Neural cell (in vitro differentiated cells): ENCODE results near the gene MYH6.

Experiments used
- EP300 ChIP-seq: fragments of 450-650 bp; conservative IDR thresholded peaks from 2 replicates; pipeline ENCODE4 v1.6.1; 2014; ENCODE audit warnings: antibody characterized with exemption, mild to moderate bottlenecking, moderate library complexity; ENCODE audit not compliant: poor library complexity, severe bottlenecking
- EZH2 ChIP-seq: fragments of 200-600, 300-800 bp; shearing (Covaris generic), sonication (generic); IDR thresholded peaks from 2 replicates; pipeline ENCODE4 v1.6.1; 2014; ENCODE audit warnings: antibody characterized with exemption, low read length, borderline replicate concordance, mild to moderate bottlenecking; ENCODE audit not compliant: insufficient read depth, poor library complexity, severe bottlenecking
- TF ChIP-seq, protein P1 (sequence below): fragments of 450-650 bp; IDR thresholded peaks from 2 replicates; pipeline ENCODE4 v1.5.1; 2014; ENCODE audit warnings: antibody characterized with exemption, mild to moderate bottlenecking, moderate library complexity; ENCODE audit not compliant: poor library complexity, severe bottlenecking

DNA sequence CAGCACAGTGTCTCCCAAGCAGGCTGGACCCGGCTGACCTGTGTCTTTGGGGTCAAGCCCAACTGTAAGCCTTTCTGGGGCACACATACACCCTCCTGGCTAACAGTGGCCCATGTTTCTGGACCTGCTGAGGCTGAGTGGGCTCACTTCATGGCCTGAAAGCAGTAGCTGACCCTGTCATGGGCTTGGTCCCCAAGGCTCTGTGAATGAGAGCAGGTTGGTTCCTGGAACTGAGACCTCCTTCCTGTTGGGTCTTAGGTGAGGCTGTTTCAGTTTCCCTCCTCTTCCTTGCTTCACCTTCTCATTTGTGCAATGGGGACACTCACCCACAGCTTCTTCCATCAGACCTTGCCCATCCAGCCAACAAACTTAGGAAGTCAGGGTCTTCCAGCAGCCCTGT, 36.2 kb downstream of the MYH6 start:
- TF ChIP-seq, protein P1, sequence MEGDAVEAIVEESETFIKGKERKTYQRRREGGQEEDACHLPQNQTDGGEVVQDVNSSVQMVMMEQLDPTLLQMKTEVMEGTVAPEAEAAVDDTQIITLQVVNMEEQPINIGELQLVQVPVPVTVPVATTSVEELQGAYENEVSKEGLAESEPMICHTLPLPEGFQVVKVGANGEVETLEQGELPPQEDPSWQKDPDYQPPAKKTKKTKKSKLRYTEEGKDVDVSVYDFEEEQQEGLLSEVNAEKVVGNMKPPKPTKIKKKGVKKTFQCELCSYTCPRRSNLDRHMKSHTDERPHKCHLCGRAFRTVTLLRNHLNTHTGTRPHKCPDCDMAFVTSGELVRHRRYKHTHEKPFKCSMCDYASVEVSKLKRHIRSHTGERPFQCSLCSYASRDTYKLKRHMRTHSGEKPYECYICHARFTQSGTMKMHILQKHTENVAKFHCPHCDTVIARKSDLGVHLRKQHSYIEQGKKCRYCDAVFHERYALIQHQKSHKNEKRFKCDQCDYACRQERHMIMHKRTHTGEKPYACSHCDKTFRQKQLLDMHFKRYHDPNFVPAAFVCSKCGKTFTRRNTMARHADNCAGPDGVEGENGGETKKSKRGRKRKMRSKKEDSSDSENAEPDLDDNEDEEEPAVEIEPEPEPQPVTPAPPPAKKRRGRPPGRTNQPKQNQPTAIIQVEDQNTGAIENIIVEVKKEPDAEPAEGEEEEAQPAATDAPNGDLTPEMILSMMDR: no peak
- TF ChIP-seq EZH2 (no peak), EP300 (no peak)
